Ascending aorta (tissue), 2 donors: ENCODE measurements around the gene FBLN7. TPM values are rescaled to one million over a fixed set of nuclear protein-coding genes. Genes with fewer than 3 reads are reported as not detected.

ENCODE experiments used
- DNase-seq, 2 donors: peaks; one replicate each; pipeline ENCODE4 v3.0.0-alpha.2; 2019; ENCODE audit warnings: low spot score in 2 of 2
- H3K27ac ChIP-seq, 2 donors: fragments of 200-600 bp; sonication (generic); one replicate each; pipeline ENCODE4 v1.5.1; 2016 to 2017; ENCODE audit warnings: mild to moderate bottlenecking in 1 of 2
- H3K27me3 ChIP-seq: fragments of 200-600 bp; sonication (generic); one replicate; pipeline ENCODE4 v1.5.1; 2017
- H3K36me3 ChIP-seq, 2 donors: fragments of 200-600 bp; sonication (generic); one replicate each; pipeline ENCODE4 v1.5.1; 2016
- H3K4me1 ChIP-seq, 2 donors: fragments of 200-600 bp; sonication (generic); one replicate each; pipeline ENCODE4 v1.5.1; 2016 to 2017; ENCODE audit warnings: mild to moderate bottlenecking in 1 of 2
- H3K4me3 ChIP-seq, 2 donors: fragments of 200-600 bp; sonication (generic); one replicate each; pipeline ENCODE4 v1.5.1; 2016 to 2017; ENCODE audit warnings: mild to moderate bottlenecking in 1 of 2
- H3K9me3 ChIP-seq, 2 donors: fragments of 200-600 bp; sonication (generic); one replicate each; pipeline ENCODE4 v1.5.1; 2016
- CTCF ChIP-seq, 3 experiments: fragments of 200-600 bp in 2 of 3; fragments of 450-650 bp in 1 of 3; sonication (generic) in 2 of 3; IDR thresholded peaks; one replicate each; pipeline ENCODE4 v1.5.1; 2016 to 2019; ENCODE audit warnings: antibody characterized with exemption in 3 of 3, mild to moderate bottlenecking in 1 of 3, moderate library complexity in 1 of 3
- intact Hi-C: fragments of 100-400 bp; cut with DNase I; formaldehyde crosslinking; loops from one replicate; pipeline ENCODE4 v1.15.1; 2023
- total RNA-seq: library from RNA; depleted of rRNA; stranded (reverse); fragments of >200 nt; gene quantifications from one replicate; pipeline ENCODE4 v1.1.0, GENCODE V29; 2016

The FBLN7 gene
- total RNA-seq, 1 donor from 2014 or later, result 0.43 TPM

GRCh38 chr2:112142525-112143078 is 4.4 kb downstream of the FBLN7 start:
- no peaks in the 10 kb centered on the region for H3K36me3 ChIP-seq
- TF ChIP-seq CTCF (IDR thresholded peaks at IDR 0.05), result no peak
- intact Hi-C loops, result no loop called here

GRCh38 chr2:112143150-112143549 is 5.0 kb downstream of the FBLN7 start:
- Histone ChIP-seq H3K4me1 (no peaks in the 10 kb centered on the region), H3K36me3 (no peaks in the 10 kb centered on the region), H3K27ac (no peak overlapping the region), H3K4me3 (no peak overlapping the region), H3K27me3 (no peaks in the 10 kb centered on the region), H3K9me3 (no peaks in the 10 kb centered on the region)
- intact Hi-C loops, result no loop called here
- no peak for TF ChIP-seq CTCF (IDR thresholded peaks at IDR 0.05)
- no peak for DNase-seq

More at GRCh38 chr2:112142525-112143078, 4.4 kb downstream of the FBLN7 start:
- no peaks in the 10 kb centered on the region for H3K9me3 ChIP-seq
- H3K4me3 ChIP-seq, result no peak overlapping the region
- no peak for DNase-seq
- H3K27ac ChIP-seq, result no peak overlapping the region
- H3K27me3 ChIP-seq, result no peaks in the 10 kb centered on the region
- peaks cover 0 to 5% of the 10 kb centered on the region in 2 donors for H3K4me1 ChIP-seq

GRCh38 chr2:112144966-112145365 is 6.8 kb downstream of the FBLN7 start:
- no peak for TF ChIP-seq CTCF (IDR thresholded peaks at IDR 0.05)
- Histone ChIP-seq H3K27ac (no peak overlapping the region), H3K27me3 (no peaks in the 10 kb centered on the region), H3K9me3 (no peaks in the 10 kb centered on the region), H3K4me3 (no peak overlapping the region), H3K36me3 (no peaks in the 10 kb centered on the region), H3K4me1 (no peaks in the 10 kb centered on the region)
- DNase-seq, result no peak
- intact Hi-C loops, result no loop called here

- intact Hi-C loops, result no loop called here
- Histone ChIP-seq H3K9me3 (no peaks in the 10 kb centered on the region), H3K27ac (peak overlapping the region in 1 of 2 donors; percentile 30)
Observed at GRCh38 chr2:112147382-112148168, 9.4 kb downstream of the FBLN7 start.

GRCh38 chr2:112148477-112148876 is 10.3 kb downstream of the FBLN7 start:
- Histone ChIP-seq H3K4me3 (no peak overlapping the region), H3K27me3 (no peaks in the 10 kb centered on the region), H3K36me3 (no peaks in the 10 kb centered on the region), H3K27ac (no peak overlapping the region), H3K4me1 (no peaks in the 10 kb centered on the region), H3K9me3 (no peaks in the 10 kb centered on the region)
- TF ChIP-seq CTCF (IDR thresholded peaks at IDR 0.05), result no peak
- peak in 1 of 2 donors; percentile 30 for DNase-seq
- intact Hi-C loops, result no loop called here

More at GRCh38 chr2:112147382-112148168, 9.4 kb downstream of the FBLN7 start:
- Histone ChIP-seq H3K4me3 (no peak overlapping the region), H3K4me1 (no peaks in the 10 kb centered on the region), H3K36me3 (no peaks in the 10 kb centered on the region), H3K27me3 (no peaks in the 10 kb centered on the region)
- TF ChIP-seq CTCF (IDR thresholded peaks at IDR 0.05), result no peak
- DNase-seq, result peak in 1 of 2 donors; percentile 54
